ENCODE data around the gene ZNF28.
"Not testable (repeated sequence)": the region's sequence is repeated elsewhere in the genome, so short reads cannot be mapped to it uniquely, and the experiment has no call there.

Gene ZNF28

DNA sequence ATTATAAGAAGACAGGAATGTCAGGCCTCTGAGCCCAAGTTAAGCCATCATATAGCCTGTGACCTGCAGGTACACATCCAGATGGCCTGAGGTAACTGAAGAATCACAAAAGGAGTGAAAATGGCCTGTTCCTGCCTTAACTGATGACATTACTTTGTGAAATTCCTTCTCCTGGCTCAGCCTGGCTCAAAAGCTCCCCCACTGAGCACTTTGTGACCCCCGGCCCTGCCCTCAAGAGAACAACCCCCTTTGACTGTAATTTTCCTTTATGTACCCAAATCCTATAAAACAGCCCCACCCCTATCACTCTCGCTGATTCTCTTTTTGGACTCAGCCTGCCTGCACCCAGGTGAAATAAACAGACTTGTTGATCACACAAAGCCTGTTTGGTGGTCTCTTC lies 65.0 kb downstream of the ZNF28 start:
- not testable (repeated sequence) for DNase-seq

GRCh38 chr19:52749780-52750179 lies 71.7 kb downstream of the ZNF28 start:
- no peak for DNase-seq

GRCh38 chr19:52748336-52748950 lies 73.0 kb downstream of the ZNF28 start:
- DNase-seq = no peak

Measured in activated CD4-positive, CD25-positive, alpha-beta regulatory T cell (primary cell).